NCI-H774 (cell line): ENCODE measurements around the gene GNAS-AS1.

ENCODE experiments used
- DNase-seq: peaks from one replicate; lab custom pipeline; 2025; lab: John Stamatoyannopoulos, UW

The GNAS-AS1 gene

DNA sequence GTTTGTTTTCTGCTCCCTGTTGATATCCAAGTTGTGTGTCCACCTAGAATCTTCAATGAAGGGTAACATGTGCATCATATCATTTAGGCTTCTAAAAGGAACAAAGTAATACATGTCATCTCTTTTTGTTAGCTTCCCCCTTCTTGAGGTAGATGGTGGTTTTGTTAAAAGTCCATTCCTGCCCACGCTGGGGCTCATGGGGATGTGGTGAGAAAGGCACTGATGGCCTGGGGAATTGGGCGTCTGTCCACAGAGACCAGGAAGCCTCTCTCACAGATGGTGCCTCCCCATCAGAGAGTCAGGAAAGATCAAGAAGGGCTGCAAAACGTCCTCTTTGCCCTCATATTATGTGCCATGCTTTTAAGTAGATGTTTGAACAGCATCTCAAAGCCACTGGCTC is 34.3 kb upstream of the GNAS-AS1 start:
- no peak for DNase-seq

DNA sequence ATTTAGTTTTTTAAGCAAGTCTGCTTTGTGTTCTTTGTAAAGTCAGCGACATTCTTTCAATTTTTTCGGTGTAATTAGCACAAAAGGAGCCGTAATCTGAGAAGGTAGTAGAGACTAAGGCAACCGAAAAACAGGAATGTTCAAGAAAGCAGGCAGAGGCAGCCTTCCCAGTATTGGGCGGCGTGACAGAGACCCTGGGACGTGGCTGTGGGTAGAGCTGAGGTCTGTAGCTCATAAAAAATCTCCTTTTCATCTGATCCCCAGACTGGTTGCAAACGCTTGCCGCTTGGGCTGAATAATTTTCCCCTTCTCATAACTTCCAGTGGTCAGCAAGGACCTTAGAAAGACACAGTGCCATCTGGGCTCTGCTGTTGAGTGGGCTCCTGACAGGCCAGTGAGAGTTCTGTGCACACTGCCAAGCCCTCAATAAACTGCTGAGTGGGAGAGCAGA is 32.6 kb upstream of the GNAS-AS1 start:
- no peak for DNase-seq

DNA sequence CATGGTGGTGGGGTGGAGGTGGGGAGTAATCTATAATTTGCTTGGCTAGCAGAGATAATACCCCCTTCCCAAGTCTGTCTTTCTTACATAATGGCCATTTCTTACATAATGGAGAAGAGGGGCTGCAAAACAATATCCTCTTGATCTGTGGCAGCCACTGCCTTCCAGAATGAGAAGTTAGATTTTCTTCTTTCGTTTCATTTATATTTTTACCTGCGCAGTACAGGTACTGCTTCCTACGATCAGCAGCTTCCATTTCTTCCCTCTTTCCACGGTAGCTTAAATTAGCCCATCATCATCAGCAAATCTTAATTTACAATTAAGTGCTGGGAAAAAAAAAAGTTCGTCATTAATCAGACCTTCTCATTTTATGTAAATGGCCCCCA is 32.0 kb upstream of the GNAS-AS1 start:
- no peak for DNase-seq

DNA sequence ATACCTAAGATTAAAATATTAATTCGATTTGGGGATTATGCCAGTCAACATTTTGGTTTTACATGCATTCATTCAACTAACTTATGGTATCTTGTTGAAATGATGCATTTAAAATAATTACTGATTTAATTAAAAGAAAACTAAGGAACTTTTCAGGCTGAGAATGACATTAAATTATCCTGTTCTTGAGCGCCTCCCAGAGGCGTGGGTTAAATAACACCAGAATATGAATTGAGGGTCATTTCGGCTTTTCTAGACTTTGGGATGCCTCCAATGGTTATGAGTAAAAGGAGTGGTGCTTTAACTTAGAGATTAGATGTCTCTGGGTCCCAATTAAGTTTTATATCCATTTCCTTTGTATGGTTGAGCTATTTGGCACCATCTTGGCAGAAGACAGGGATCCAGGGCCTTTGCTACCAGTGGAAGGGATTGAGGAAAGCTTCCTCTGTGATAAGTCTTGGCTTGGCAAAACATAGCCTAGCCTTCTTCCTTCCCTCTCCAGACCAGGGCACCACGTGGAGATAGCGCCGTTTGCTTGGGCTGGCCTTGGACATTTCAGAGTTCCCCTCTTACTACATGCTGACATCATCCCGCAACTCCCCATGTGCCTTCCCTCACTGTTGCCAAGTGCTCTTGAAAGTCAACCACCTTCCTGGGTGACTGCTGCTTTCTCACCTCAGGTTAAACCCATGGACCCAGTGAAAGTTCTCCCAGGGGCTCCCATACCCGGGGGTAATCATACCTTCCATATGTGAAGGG is 30.5 kb upstream of the GNAS-AS1 start:
- no peak for DNase-seq

DNA sequence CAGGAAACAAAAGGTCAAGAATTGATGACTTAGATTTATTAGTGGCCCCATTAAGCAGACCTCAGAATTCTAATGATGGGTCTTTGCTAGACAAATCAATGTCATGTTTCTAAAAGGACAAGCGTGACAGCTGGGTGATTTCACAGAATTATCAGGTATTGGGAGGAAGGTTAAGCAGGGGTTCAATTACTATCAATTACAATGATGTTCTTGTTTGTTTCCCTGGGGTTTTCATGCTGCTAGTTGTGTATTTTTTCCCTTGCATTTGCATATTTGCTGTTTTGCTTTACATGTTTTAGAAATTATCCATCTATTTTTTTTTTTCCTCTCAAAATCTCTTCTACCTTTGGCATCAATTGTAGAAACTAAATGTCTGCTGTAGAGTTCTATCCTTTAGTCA is 29.7 kb upstream of the GNAS-AS1 start:
- no peak for DNase-seq

DNA sequence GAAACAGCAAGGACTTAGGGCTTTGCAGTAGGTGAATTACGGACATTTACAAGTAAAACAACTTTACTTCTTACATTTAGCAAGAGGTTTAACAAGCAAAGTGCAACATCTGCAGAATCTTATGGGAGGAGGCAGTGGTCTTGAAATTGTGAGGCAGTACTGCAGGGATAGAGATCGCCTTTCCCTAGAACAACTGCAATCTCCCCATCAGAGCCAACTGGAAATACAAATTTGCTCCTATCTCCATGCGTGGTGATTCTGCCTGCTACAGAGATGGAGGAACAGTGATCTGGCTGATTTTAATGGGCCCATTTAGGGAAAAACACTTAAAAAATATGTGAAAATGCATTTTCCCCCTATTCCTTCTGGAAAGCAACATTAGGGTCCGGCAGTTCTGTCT is 27.7 kb upstream of the GNAS-AS1 start:
- no peak for DNase-seq

DNA sequence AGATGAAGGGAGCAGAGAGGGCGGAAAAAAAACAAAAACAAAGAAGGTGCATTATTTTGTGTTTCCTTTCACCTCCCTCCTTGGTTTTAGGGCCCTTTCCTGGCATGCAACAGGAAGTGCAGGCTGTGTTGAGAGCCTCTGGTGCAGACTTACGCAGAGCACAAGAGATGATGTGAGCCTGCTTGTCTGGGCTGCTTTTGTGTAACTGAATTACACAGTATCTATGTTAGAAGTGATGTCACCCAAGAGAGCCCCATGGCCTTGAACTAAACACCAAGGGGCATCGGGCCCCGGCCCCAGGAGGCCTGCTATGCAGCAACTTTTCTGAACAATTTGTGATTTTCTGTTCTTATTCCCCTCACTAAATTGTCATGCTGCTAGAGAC is 27.3 kb upstream of the GNAS-AS1 start:
- no peak for DNase-seq

DNA sequence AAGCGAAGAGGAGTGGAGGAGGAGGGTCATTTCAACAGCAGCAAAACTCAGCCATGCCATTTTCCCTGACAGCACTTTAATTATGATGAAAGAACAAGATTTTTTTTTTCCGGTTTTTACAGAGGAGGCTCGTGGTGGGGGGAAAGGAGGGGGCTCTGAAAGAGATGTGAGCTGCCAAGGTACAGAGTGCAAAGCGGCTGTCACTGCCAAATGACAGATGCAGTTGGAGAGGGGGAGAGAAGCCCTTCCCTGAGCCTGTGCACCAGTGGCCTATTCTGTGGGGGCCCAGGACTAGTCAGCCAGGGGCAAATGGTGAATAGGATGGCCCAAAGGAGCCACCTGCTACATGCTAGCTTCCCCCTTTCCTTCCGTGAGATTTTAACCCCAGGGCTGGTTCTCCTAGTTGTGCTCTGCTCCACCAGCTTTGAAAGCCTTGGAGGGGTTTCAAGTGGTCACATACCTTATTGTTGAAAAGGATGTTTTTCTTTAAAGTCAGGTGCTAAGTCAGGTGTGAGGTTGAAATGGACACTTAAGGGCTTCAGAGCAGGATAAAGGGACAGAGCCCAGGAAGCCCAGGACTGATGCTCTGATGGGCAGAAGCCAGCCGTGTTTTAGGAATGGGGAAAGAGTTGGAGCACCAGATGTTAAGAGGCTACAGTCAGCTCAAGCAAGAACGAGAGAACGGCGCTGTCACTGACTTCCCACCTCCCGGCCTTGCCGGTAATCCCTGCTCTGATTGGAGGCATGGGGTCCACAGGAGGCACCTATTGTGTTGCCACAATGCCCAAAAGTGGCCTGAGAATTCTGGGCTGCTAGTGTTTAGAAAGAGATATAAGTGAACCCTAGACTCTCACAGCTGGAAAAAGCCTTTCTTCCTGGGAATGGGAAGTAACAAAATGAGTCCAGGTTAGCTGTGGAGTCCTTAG is 26.6 kb upstream of the GNAS-AS1 start:
- DNase-seq: no peak

DNA sequence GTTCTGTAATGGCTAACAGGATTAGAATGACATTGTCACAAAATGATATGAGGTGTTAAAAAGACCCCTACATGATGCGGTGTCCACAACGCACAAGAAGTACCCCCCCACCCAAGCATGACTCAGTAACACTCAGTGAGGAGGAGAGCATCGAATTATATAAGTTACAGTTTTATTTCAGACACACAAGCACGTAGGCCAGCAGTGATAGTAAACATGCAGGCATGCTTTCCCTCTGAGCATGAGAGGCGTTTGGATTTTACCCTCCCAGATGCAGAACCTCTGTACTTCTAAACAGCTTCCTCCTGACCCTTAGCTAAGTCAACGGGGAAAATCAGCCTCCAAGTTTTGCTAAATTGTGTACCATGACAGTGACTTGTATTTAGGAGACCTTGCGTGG is 25.7 kb upstream of the GNAS-AS1 start:
- no peak for DNase-seq

DNA sequence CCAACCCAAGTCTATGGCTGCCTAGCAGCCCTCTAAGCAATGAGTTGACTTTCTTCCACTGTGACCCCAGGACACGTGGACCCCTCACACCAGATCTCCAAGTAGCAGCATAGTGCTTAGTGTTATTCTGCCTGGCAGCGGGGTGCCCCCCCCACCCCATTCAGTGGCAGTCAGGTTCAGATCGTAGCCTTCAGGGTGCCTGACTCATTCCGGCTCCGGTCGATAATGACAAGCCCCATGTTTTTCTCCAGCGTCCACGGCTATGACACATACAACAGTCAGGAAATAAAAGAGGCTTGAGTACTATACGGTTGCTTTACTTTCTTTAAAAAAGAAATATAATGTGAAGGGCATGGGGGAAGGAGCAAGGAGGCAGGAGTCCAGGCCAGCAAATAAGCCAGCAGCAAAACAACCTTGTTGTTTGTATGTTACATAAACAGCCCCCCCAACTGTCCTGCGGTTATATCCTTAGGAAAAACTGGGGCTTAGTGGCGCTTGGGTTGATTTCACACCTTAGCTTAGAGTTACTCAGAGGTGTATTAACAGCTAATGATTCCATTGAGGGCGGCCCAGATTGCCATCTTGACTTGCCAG is 24.9 kb upstream of the GNAS-AS1 start:
- no peak for DNase-seq

DNA sequence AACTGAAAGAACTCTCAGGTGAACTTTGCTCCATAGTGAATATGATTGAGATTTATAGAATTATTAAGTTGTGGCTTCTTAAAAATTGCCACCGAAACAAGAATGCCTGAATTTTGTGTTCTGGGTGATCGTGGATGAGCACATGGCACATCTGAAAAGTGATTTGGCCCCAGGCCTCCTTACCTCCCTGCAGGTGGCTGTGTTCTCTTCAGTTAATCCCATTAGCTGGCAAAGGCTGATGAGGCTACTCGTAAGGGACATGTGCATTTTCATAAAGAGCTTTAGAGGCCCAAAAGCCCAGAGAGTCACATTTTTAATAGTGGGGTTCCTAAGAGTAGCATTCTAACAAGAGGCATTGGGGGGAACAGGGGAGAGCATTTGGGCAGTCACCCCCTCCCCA is 24.4 kb upstream of the GNAS-AS1 start:
- no peak for DNase-seq

DNA sequence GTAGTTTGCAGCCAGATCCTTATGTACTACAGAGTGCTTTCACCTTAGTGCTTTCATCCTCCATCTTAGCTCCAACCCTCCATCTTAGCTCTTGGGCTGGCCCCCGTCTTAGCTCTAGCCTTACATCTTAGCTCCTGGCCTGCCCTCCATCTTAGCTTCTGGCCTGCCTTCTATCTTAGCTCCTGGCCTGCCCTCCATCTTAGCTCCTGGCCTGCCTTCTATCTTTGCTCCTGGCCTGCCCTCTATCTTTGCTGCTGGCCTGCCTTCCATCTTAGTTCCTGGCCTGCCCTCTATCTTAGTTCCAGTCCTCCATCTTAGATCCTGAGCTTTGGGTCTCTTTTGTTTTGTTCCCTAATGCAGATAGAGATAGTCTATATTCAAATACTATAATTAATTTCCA is 23.8 kb upstream of the GNAS-AS1 start:
- DNase-seq: no peak

DNA sequence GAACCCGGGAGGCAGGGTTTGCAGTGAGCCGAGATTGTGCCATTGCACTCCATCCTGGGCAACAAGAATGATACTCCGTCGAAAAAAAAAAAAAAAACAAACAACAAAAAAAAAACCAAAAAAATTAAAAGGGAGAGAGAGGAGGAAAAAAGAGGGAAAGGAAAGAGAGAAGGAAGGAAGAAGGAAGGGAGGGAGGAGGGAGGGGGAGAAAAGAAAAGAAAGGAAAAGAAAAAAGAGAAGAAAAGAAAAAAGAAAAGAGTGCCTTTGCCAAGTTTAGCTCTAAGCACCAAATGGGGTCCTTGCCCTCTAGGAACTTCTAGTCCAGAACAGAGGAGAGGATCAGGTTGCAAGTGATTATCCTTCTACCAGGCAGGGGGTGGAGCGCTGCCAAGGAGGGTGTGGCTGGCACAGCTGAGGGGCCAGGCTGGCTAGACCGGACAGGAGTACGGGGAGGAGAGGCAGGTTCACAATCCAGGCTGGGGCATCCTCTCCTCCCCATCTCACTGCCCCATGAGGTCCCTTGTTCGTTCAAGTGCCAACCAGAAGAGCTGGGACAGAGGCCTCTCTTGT is 20.9 kb upstream of the GNAS-AS1 start:
- no peak for DNase-seq

DNA sequence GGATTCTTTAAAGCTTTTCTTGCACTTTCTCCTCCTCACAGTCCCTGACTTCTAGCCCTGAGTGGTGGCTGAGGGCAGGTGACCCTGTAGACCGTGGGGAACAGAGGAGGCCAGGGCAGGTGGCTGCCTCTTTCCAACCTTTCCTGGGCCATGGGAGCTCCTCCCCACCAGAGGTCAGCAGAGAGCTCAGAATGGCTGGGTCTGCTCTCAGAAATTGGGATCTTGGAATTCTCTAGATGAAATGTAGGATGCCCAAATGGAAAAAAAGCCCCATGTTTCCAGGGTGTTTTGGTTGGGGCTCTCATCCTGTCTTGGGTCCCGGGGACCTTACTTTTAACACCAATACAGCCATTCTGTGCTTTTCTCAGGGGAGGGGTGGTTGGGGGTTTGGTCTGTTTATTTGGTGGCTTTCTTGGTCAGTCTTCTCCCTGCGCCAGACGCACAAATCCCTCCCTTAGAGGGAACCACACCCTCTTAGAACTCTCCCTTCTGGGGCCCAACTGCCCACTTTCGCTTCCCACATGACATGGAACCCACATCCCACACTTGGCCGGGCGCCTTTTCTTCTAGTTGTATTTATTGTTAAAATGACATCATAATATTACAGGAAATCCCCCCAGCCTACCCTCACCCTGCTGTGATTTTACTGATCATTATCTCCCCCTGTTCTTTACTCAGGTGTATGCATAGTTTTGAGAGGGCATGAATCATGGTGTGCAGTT is 19.8 kb upstream of the GNAS-AS1 start:
- DNase-seq: peak; percentile 49

DNA sequence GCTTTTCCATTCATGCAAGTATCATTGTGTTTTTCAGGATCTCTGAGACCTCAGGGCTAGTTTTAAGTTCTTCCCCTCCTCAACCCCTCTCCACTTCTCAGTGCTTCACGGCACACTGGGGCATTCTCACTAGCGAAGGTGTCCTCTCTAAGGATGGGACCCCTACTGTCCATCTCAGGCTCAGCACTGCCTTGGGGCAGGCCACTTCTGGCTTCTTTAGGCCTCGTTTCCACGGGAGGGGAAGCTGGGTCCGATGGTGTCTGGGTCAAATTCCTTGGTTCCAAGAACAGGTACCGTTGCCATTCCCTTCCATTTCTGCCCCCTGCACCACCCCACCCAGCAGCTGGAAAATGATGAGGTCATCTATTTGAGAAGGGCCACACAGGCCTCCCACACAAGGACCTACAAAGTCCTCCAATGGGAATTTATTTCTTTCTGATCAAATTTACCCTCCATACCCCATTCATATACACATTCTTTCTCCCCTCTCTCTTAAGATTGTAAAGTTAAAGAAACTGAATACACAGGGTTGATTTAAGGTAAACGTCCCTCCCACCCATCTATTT is 19.0 kb upstream of the GNAS-AS1 start:
- DNase-seq: no peak

DNA sequence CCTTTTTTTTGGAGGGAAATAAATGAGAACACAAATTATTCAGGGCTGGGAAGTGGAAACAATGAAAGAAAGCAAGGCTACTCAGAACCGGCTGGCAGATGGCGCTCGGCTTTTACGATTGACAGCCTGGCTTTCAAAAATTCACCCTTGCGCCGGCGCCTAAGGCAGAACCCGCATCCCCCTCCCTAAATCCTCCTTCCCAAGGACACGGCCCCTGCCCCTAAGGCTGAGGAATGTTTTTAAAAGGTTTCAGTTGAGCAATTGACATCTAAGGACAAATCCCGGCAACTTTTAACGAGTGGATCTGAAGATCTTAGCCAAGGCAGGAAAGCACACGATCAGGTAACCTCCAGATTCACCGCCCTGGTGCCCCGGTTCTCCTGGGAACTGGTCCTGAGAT is 18.1 kb upstream of the GNAS-AS1 start:
- no peak for DNase-seq

DNA sequence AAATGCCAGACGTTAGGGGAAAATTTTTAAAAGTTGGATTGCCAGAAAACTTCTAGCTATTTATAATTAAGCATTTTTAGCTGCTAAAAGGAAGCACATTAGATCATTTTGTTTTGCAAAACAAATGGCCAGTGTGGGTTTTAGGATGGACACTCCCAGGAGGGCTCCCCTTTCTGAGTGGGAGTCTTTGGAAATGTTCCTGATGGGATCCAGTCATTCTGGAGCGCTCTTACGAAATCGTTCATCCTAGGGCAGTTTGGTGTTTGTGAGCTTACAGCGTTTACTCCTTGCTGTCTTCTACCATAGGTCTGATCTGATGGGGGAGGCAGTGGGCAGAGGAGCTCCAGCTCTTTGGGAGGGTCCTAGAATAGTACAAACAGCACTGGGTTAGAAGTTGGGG is 16.5 kb upstream of the GNAS-AS1 start:
- DNase-seq: no peak

DNA sequence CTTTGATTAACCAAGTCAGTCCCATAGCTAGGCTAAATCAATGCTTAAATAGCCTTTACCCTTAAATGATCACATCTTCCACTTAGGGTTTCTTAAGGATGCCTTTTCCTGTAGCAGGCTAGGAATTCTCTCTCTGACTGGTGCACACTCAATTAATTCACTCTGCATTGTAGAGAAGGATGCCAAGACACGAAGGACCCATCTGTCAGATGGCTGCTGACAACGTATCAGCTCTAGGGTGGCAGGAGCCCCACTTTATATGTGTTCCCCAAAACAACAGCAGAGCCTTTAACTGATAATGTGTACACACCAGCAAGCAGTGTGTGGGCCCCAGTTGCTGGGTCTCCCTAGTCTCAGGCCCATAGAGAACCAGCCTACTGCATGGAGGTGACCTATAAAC is 15.1 kb upstream of the GNAS-AS1 start:
- DNase-seq: no peak

DNA sequence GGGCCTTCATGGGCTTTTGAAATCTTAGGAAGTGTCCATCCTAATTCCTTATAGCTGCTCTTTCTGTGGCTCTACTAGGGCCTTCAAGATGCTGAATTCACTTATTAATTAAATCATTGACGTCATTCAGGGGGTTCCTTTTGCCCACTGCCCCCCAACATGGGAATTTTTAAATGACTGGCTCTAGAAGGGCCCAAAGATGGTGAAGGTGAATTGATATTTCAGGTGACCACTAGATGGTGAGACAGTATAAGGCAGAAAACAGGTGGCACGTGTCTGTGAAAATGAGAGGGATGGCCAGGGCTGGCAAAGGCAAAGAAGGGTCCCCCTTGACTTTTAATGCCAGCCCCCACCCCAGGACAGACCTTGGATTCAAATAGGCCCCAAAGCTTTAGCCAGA is 13.6 kb upstream of the GNAS-AS1 start:
- no peak for DNase-seq

DNA sequence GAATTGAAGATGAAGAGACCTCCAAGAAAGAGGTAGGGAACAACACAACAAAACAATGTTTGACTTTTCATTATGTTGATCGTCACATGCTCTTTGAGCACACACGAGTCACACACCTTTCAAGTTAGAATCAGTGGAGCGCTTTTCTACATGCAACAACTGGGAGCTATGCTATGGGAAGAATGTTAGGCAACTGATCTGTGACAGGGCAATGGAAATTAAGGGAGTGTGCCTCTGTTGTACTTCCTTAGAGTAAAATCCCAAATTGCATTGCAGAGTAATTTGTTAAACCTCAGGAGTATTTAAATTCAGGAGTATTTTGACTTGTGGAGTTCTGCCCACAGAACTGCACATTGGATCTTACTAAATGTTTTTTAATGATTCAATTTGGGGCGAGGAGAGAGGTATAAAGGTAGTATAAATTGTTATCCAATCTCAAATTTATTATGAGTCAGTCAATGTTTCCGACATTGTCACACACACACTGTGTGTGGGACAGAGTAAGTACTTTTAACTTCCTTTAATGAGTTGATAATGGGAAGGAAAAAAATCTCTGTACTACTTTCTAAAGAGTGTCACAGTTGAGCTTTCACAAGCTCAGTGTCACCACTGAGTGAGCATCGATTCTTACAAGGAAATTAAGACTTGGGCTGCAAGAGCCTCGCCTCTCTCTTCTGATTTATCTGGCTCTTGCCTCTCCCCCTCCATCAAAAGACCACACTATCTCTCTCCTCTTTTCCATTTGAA is 12.5 kb upstream of the GNAS-AS1 start:
- DNase-seq: no peak
